GM19043 (cell line): ENCODE data around the gene DIPK2B.

Experiments used
- ATAC-seq: cut with Tn5 transposase; IDR thresholded peaks from one replicate; pipeline ENCODE4 v1.9.1; 2021; ENCODE audit warnings: low read depth; ENCODE audit not compliant: unreplicated experiment

Gene DIPK2B

DNA sequence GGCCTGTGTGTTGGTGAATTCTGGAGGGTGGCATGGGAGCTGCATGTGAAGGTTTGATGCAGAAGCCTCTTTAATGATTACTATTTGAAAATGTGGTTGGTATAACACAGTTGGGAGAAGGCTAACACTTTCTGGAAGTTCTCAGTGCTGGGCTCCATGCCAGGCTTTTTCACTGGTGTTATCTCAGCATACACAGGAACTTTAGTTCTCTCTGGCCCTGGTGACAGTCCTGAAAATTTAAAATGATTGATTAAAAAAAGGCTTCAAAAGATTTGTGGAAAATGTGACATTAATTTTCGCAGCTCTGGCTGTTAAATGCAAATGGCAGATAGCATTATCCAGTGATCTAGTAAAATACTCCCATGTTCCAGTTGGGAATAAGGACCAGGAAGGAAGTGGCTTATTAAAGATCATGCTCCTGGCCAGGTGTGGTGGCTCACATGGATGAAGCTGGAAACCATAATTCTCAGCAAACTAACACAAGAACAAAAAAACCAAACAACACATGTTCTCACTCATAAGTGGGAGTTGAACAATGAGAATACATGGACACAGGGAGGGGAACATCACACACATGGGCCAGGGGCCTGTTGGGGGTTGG lies 36.6 kb downstream of the DIPK2B start:
- ATAC-seq = no peak

- no peak for ATAC-seq
Observed at GRCh38 chrX:45157647-45158046, 43.0 kb downstream of the DIPK2B start.

GRCh38 chrX:45154462-45154861 lies 46.2 kb downstream of the DIPK2B start:
- no peak for ATAC-seq

GRCh38 chrX:45154033-45154360 lies 46.7 kb downstream of the DIPK2B start:
- no peak for ATAC-seq
